T follicular helper cell (primary cell): ENCODE results near the gene TRIM56.
"Not testable (repeated sequence)": the region's sequence is repeated elsewhere in the genome, so short reads cannot be mapped to it uniquely, and the experiment has no call there.

Experiments used
- DNase-seq: peaks from one replicate; pipeline ENCODE4 v3.0.0-alpha.2; 2020; ENCODE audit warnings: low read depth

TRIM56 gene

DNA sequence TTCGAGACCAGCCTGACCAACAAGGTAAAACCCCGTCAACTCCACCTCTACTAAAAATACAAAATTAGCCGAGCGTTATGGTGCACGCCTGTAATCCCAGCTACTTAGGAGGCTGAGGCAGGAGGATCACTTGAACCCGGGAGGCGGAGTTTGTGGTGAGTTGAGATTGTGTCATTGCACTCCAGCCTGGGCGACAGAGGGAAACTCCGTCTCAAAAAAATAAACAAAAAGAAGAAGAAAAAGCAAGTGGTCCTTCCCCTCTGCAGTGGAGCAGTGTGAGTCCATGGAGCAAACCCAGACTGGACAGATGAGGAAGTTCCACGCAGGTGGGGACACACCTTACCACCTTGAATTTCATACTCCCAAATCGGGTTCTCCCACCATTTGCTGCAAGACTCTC, 28.6 kb downstream of the TRIM56 start:
- DNase-seq: no peak

DNA sequence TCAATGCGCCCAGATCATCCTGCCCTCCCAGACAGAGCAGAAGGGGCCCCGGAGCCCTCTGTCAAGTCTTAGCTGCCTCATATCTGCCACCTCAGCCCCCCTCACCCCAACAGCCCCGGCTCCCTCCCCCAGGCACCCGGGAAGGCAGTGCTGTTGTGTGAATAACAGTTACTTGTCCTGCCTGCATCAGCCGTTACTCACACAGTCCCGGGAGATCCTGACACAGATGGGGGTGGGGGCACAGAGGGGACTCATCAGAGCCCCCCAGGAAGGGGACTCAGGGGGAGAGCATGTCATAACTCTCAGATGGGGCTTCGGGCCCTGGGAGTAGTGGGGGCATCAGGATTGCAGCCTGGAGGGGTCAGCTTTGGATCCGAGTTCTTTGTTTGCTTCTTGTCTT, 29.2 kb downstream of the TRIM56 start:
- no peak for DNase-seq

DNA sequence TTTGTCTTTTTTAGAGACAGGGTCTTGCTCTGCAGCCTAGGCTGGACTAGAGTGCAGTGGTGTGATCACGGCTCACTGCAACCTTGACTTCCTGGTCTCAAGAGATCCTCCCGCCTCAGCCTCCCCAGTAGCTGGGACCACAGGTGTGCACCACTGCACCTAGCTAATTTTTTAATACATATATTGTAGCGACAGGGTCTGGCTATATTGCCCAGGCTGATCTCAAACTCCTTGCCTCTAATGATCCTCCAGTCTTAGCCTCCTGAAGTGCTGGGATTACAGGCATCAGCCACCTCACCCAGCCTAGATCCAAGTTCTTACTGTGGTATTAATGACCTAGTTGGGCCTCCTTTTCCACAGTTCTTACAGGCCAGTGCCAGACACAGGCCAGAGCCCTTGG, 29.9 kb downstream of the TRIM56 start:
- DNase-seq: no peak

DNA sequence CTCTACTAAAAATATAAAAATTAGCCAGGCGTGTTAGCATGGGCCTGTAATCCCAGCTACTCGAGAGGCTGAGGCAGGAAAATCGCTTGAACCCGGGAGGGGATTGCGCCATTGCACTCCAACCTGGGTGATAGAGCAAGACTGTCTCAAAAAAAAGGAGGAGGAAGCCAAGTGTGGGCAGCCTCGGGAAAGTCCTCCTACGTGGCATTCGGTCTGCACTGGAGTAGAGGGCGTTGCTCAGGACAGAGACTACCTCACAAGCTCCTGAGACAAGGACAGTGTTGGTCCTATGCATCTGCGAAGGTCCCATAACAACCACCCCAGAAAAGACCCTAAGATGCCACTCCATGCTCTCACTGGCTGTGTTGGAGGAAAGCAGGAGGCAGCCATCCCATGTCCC, 31.6 kb downstream of the TRIM56 start:
- no peak for DNase-seq

DNA sequence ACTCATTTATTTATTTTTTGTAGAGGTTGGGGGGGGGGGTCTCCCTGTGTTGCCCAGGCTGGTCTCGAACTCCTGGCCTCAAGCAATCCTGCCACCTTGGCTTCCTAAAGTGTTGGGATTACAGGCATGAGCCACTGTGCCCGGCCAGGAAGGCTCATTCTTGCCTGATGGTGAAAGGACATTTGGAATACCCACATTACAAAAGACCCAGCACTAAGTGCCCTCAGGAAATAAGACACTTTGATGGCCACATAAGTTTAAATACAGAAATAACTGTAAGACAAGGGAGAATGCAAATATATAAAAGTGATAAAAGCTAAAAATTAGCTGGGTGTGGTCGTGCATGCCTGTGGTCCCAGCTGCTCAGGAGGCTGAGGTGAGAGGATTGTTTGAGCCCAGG, 33.6 kb downstream of the TRIM56 start:
- DNase-seq: no peak

DNA sequence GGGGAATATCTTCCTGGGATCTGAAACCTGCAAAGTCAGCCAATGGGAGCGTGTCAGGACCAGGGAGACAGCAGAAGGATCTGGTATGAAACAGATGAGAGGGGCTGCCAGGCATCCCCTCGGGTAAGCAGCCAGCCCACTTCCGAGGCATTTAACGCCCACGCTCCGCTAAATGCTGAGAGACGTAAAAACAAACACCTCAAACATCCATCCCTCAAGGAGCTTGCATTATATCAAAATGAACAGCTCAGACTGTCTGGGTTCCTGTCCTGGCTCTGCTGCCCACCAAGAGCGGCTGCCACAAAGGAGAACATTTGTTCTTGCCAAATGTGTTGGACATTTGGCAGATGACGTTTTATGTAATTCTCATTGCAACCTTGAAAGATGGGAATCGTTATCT, 34.6 kb downstream of the TRIM56 start:
- no peak for DNase-seq

DNA sequence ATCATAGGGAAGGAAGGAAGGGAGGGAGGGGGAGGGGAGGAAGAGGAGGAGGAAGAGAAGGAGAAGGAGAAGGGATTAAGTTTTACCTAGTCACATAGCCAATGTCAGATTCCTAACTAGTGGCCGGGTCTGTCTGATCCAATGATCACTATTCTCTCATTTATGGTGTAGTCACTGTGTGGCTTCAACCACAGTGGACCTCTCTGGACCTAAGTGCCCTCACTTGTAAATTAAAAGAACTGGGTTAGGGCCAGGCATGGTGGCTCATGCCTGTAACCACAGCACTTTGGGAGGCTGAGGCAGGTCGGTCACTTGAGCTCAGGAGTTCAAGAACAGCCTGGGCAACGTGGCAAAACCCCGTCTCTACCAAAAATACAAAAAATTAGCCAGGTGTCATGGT, 35.0 kb downstream of the TRIM56 start:
- no peak for DNase-seq

DNA sequence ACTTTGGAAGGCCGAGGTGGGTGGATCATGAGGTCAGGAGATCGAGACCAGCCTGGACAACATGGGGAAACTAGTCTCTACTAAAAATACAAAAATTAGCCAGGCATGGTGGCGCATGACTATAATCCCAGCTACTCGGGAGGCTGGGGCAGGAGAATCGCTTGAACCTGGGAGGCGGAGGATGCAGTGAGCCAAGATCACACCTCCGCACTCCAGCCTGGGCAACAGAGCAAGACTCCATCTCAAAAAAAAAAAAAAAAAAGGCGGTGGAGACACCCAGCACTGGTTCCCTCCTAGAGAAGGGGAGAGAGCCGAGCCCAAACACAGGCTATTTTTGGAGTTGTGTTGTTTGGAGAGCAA, 36.3 kb downstream of the TRIM56 start:
- not testable (repeated sequence) for DNase-seq

DNA sequence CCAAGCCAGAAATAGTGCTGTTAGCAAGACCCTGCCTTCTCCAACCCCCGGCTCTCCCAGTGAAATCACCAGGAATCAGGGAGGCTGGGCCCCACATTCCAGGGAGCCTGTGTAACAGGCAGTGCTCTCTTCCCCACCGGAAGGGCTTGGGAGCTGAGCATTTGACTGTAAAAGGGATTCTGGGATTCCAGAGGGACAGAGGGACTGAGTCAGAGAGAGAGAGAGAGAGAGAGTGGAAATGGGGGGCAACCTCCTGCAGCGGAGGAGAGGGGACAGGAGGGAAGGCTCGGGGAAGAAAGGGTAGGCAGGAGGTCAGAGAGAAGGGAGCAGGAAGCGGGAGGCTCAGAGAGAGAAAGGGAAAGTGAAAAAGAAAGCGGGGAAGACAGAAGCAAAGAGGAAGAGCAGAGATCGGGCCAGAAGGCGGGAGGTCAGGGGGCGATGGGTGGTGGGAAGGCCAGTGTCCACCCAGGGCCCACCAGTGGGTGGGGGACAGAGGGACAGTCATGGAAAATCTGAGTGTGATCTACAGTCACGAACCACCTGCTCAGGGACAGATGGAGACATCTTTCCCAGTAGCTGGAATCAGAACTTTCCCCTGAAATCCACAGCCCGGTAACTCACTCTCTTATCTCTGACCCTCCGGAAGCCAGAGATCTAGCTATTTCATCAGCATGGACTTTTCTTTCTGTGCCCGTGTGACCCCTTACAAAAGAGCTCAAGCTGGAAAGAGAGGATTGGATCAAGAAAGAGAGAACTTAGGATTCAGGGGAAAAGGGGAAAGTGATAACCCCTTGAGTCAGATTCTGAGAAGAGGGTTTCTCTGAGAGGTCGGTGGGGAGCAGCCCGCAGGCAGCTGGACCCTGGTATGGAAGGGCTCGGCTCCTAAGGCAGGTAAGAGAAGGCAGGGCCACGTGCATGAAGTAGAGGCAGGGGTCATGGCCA, 37.0 kb downstream of the TRIM56 start:
- DNase-seq: no peak

DNA sequence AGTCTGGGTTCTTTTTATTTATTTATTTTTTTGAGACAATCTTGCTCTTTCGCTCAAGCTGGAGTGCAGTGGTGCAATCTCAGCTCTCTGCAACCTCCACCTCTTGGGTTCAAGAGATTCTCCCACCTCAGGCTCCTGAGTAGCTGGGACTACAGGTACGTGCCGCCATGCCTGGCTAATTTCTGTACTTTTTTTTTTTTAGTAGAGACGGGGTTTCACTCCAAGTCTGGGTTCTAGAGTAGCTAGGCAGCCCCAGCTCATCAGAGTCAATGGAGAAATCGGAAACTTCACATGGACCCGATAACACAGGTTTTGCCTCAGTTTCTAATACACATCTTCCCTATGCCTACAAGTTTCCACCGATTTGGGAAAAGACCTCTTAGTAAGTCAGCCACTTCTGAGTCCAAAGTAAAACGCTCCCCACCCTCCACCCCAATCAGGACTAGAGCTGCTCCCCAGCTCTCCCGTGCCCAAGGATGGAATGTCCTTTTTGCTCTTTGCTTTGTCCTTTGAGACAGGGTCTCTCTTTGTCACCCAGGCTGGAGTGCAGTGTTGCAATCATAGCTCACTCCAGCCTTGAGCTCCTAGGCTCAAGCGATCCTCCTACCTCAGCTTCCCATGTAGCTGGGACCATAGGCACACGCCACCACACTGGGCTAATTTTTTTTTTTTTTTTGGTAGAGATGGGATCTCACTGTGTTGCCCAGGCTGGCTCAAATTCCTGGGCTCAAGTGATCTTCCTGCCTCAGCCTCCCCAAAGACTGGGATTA, 37.8 kb downstream of the TRIM56 start:
- no peak for DNase-seq

DNA sequence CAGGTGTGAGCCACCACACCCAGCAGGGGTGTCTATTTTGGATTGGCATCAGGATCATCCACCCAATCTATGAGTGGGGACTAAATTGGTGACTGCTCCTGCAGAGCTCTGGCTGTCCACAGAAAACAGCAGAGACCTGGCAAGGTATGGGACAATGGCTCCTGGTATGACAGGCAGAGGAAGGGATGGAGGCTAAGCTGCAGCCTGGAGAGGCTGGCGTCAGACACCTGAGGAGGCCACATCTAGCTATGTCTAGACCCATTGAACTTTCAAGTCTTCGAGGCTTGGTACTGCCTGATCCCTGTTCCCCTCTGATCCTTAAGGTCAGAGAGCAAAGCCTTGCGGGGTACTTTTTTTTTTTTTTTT, 38.4 kb downstream of the TRIM56 start:
- no peak for DNase-seq

DNA sequence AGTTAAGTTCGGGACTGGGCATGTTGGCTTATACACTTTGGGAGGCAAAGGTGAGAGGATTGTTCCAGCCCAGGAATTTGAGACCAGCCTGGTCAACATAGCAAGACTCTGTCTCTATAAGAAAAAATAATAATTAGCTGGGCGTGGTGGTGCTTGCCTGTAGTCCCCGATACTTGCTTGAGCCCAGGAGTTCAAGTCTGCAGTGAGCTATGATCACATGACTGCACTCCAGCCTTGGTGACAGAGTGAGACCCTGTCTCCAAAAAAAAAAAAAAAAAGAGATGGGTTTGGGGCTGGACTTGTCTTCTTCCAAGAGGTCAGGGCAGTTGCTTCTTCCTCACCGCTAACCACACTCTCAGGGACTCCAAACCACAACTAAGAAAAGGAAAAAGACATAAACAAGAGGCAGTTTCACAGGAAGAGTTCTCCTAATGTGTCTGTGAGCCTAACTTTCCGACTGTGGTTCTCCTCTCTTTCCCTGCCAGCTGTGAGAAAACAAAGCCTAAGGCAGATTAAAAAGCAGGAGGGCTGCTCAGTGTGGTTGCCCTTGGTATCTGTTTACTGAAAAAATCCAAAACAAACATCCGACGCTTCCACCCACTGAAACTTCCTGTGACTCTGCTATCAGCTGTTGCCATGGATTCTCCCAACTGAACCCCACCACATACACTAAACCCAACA, 39.2 kb downstream of the TRIM56 start:
- no peak for DNase-seq

DNA sequence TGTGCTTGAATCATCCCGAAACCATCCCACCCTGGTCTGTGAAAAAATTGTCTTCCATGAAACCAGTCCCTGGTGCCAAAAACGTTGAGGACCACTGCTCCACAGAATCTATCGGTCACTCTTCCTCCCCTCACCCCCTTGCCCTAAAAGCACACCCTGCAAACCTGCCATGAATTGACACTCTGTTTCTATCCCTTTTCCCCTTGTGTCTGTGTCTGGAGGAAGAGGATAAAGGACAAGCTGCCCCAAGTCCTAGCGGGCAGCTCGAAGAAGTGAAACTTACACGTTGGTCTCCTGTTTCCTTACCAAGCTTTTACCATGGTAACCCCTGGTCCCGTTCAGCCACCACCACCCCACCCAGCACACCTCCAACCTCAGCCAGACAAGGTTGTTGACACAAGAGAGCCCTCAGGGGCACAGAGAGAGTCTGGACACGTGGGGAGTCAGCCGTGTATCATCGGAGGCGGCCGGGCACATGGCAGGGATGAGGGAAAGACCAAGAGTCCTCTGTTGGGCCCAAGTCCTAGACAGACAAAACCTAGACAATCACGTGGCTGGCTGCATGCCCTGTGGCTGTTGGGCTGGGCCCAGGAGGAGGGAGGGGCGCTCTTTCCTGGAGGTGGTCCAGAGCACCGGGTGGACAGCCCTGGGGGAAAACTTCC, 40.8 kb downstream of the TRIM56 start:
- DNase-seq: no peak

DNA sequence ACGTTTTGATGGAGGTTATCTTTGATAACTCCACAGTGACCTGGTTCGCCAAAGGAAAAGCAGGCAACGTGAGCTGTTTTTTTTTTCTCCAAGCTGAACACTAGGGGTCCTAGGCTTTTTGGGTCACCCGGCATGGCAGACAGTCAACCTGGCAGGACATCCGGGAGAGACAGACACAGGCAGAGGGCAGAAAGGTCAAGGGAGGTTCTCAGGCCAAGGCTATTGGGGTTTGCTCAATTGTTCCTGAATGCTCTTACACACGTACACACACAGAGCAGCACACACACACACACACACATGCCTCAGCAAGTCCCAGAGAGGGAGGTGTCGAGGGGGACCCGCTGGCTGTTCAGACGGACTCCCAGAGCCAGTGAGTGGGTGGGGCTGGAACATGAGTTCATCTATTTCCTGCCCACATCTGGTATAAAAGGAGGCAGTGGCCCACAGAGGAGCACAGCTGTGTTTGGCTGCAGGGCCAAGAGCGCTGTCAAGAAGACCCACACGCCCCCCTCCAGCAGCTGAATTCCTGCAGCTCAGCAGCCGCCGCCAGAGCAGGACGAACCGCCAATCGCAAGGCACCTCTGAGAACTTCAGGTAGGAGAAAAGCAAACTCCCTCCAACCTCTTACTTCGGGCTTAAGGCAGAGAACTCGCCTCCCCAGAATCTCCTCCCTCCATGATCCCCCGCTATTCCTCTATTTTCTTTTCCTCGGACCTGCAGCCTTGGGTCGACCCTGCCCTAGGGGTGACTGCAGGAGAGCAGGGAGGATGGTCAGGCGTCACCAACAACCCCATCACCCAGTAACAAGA, 41.6 kb downstream of the TRIM56 start, which contains the start of gene SERPINE1:
TSS of gene SERPINE1 (plus strand) at position 454 of the 809 bp plus-strand sequence. CDS start 1,290 bp downstream, outside the sequence.
- DNase-seq: no peak

DNA sequence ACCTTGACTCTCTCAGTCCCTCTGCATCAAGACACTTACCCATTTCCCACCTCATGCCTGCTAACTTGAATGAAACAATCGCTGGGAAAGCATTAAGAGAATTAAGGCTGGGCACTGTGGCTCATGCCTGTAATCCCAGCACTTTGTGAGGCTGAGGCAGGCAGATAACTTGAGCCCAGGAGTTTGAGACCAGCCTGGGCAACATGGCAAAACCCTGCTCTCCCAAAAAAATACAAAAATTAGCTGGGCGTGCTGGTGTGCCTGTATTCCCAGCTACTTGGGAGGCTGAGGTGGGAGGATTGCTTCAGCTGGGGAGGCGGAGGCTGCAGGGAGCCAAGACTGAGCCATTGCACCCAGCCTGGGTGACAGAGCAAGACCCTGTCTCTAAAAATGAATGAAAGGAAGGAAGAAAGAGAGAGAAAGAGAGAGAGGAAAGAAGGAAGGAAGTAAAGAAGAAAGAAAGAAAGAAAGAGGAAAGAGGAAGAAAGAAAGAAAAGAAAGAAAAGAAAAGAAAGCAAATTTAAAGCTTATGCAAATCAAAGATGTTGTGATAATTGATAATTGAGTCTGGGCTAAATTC, 42.3 kb downstream of the TRIM56 start:
- DNase-seq: no peak

DNA sequence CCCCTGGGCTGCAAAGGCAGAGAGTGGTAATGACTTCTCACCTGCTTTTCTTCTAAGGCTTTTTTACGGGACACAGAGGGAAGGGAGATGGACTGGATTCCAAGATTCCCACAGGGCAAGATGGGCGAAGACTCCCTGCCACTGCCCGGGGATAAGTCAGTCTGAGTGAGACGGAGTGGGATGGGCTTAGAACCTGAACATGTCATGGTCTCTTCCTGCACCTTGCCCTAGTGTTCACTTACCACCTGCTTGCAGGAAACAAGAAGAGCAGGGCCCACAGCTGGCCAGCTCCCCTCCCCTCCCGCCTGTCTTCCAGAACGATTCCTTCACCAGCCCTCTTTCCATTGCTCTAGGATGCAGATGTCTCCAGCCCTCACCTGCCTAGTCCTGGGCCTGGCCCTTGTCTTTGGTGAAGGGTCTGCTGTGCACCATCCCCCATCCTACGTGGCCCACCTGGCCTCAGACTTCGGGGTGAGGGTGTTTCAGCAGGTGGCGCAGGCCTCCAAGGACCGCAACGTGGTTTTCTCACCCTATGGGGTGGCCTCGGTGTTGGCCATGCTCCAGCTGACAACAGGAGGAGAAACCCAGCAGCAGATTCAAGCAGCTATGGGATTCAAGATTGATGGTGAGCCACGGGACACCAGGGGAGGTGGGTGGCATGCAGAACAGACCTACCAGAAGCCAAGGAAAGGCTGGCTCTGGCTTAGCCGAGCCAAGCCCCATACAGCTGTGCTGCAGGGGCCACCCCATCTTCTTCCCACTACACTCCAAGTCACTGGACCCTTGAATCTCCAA, 43.0 kb downstream of the TRIM56 start:
- no peak for DNase-seq

DNA sequence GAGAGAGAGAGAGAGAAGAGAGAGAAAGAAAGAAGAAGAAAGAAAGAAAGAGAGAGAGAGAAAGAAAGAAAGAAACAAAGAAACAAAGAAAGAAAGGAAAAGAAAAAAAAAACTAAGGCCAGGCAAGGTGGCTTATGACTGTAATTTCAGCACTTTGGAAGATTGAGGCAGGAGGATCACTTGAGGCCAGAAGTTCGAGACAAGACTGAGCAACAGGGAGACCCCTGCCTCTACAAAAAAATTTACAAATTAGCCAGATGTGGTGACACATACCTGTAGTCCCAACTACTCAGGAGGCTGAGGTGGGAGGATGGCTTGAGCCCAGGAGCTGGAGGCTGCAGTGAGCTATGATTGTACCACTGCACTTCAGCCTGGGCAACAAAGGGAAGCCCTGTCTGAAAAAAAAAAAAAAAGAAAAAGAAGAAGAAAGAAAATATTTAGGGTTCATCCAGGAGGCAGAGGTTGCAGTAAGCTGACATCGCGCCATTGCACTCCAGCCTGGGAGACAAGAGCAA, 44.4 kb downstream of the TRIM56 start:
- no peak for DNase-seq

DNA sequence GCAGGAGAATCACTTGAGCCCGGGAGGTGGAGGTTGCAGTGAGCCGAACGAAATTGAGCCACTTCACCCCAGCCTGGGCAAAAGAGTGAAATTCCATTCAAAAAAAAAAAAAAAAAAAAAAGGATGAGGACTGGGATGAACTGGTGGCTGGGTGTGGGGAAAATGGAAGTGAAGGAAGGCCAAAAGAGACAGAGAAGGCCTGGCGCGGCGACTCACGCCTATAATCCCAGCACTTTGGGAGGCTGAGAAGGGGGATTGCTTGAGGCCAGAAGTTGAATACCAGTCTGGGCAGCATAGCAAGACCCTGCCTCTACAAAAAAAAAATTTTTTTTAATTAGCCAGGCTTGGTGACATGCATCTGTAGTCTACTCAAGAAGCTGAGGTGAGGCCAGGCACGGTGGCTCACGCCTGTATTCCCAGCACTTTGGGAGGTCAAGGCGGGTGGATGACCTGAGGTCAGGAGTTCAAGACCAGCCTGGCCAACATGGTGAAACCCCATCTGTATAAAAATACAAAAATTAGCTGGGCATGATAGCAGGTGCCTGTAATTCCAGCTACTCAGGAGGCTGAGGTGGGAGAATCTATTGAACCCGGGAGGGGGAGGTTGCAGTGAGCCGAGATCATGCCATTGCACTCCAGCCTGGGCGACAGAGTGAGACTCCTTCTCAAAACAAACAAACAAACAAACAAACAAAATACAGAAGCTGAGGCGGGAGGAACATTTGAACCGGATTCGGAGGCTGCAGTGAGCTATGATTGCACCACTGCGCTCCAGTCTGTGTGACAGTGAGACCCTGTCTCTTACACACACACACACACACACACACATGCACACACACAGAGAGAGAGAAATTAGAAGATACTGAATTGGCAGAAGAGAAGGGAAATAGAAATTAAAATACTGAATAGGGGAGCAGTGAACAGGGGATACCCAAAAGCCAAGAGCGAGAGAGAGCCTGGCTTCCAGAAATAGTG, 47.6 kb downstream of the TRIM56 start:
- DNase-seq: not testable (repeated sequence)
